DMS114 treated with DMSO at 0.1 percent for 48 hours (cell line): ENCODE data around the gene CD53.
"Not testable (repeated sequence)": the region's sequence is repeated elsewhere in the genome, so short reads cannot be mapped to it uniquely, and the experiment has no call there.

Experiments used
- DNase-seq: peaks from one replicate; lab custom pipeline; 2025; ENCODE audit not compliant: unreplicated experiment; lab: John Stamatoyannopoulos, UW

The CD53 gene

DNA sequence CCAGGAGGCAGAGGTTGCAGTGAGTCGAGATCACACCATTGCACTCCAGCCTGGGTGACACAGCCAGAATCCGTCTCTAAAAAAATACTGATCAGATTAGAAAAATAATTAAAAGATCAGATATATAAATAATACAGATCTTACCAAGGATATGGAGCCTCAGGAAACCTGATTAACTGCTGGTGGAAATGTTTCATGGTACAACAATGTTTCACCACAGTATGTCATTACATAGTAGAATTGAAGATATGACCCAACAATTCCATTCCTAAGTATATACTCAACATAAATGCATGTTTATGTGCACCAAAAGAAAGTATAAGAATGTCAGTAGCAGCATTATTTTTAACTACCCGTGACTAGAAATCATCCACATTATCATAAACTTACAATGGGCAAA is 41.7 kb downstream of the CD53 start:
- no peak for DNase-seq

- DNase-seq, result no peak
These were observed 42.9 kb downstream of the CD53 start for GRCh38 chr1:110915804-110916203.

- DNase-seq, result no peak
These were observed 43.3 kb downstream of the CD53 start for GRCh38 chr1:110916274-110916668.

GRCh38 chr1:110916669-110917306 is 43.8 kb downstream of the CD53 start:
- DNase-seq, result no peak

- no peak for DNase-seq
These were observed 45.1 kb downstream of the CD53 start for GRCh38 chr1:110918016-110918415.

DNA sequence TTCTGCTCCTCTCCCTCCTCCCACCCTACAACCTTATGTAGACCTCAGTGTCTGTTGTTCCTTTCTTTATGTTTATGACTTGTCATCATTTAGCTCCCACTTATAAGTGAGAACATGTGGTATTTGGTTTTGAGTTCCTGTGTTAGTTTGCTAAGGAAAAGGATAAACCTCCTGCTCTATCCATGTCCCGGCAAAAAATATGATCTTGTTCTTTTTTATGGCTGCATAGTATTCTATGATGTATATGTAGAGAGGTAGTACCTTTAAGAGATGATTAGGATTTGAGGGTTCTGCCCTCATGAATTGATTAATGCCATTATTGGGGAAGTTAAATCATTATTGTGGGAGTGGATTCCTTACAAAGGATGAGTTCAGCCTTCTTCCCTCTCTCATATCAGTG is 49.0 kb downstream of the CD53 start:
- no peak for DNase-seq

DNA sequence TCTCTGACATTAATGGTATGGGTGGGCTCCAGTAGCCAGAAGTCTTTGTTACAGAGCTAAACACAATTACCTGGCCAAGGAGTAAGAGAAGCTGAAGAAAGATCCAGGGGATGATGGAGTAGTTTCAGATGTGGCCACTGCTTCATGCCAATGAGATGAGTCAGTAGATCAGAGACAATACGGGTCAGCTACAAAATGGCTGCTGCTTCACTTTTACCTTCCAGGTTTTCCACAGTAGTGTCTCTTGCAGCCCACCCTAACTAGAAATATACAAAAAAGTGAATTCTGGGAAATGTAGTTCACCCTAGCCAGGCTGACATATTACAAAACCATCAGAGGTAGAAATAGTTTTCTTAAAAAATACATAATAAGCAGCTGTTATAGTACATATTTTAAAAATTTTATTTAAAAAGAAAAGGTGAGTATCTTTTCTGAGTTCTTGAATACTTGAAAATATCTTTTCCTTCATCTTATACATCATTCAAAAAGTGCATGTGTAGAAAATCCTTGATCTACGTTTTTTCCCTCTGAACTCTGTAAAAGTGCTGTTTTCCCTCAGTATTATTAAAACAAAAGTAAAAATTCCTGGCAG is 54.6 kb downstream of the CD53 start:
- no peak for DNase-seq

DNA sequence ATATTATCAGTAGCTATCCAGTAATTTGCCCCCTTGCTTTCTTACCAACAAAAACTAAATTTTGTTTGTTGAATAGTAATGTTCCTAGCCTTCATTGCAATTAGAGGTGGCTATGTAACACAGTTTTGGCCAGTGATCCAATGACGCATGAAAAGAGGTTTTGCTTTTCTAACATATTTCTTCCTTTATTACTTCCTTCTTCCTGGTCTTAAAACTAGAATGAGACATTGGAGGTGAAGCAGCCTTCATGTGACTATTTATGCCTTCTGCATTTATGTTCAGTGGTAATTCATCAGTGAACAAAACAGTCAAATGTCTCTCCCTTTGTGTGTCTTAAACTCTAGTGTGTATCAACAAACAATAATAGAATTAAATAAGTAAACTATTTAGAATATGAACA is 55.2 kb downstream of the CD53 start:
- no peak for DNase-seq

DNA sequence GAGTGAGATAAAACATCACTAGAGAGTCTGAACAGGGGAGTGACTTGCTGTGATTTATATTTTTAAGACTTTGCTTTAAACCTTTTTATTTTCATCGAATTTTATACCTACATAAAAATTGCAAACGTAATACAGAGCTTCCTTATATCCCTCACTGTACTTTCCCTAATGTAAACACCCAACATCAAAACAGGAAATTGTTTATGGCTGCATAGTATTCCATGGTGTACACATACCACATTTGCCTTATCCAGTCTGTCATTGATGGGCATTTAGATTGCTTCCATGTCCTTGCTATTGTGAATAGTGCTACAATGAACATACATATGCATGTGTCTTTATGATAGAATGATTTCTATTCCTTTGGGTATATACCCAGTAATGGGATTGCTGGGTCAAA is 56.0 kb downstream of the CD53 start:
- no peak for DNase-seq

DNA sequence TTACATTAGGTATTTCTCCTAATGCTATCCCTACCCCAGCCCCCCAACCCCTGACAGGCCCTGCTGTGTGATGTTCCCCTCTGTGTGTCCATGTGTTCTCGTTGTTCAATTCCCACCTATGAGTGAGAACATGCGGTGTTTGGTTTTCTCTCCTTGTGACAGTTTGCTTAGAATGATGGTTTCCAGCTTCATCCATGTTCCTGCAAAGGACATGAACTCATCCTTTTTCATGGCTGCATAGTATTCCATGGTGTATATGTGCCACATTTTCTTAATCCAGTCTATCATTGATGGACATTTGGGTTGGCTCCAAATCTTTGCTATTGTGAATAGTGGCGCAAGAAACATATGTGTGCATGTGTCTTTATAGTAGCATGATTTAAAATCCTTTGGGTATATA is 58.1 kb downstream of the CD53 start:
- not testable (repeated sequence) for DNase-seq

GRCh38 chr1:110936567-110936966 is 63.6 kb downstream of the CD53 start:
- no peak for DNase-seq

DNA sequence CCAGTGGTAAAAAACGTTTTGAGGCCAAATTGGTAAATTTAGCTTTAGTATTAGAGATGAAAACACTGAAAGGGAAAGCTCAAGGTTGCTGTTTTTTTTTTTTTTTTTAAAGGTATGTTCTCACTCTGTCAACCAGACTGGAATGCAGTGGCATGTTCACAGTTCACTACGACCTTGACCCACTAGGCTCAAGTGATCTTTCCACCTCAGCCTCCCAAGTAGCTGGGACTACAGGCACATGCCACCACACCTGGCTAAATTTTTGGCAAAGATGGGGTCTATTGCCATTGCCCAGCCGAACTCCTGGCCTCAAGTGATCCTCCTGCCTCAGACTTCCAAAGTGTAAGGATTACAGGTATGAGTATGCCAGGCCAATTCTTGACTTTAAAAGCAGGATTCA is 71.9 kb downstream of the CD53 start:
- DNase-seq, result no peak

- DNase-seq, result no peak
These were observed 72.7 kb downstream of the CD53 start for GRCh38 chr1:110945626-110946025.

- no peak for DNase-seq
These were observed 75.3 kb downstream of the CD53 start for GRCh38 chr1:110948038-110948810.
